WERI-Rb-1 (cell line): ENCODE measurements around the gene SETD1B.

Experiments
- DNase-seq: peaks from one replicate; pipeline ENCODE4 v3.0.0-alpha.2; 2020
- H3K27ac ChIP-seq: fragments of 250-450 bp; sonication (Bioruptor Pico); 2 replicates; pipeline ENCODE4 v1.5.1; 2020; ENCODE audit warnings: mild to moderate bottlenecking, moderate library complexity
- H3K27me3 ChIP-seq: fragments of 250-450 bp; sonication (Bioruptor Pico); 2 replicates; pipeline ENCODE4 v1.5.1; 2021; ENCODE audit warnings: mild to moderate bottlenecking, low read depth, moderate library complexity; ENCODE audit not compliant: insufficient read depth, severe bottlenecking
- H3K36me3 ChIP-seq: fragments of 250-450 bp; sonication (Bioruptor Pico); 2 replicates; pipeline ENCODE4 v1.5.1; 2020; ENCODE audit warnings: mild to moderate bottlenecking, moderate library complexity
- H3K4me3 ChIP-seq: 2 replicates; pipeline ENCODE4 v1.5.1; 2011; ENCODE audit warnings: low read depth, mild to moderate bottlenecking, control low read depth, low read length
- H3K9me3 ChIP-seq: fragments of 250-450 bp; sonication (Bioruptor Pico); 2 replicates; pipeline ENCODE4 v1.5.1; 2021; ENCODE audit warnings: mild to moderate bottlenecking, moderate library complexity; ENCODE audit not compliant: severe bottlenecking
- CTCF ChIP-seq: IDR thresholded peaks from 2 replicates; pipeline ENCODE4 v1.5.1; 2011; ENCODE audit warnings: low read depth, mild to moderate bottlenecking, control low read depth, inconsistent platforms, low read length

Gene SETD1B

GRCh38 chr12:121823727-121824115 lies 19.9 kb downstream of the SETD1B start:
- Histone ChIP-seq H3K27me3 (no peaks in the 10 kb centered on the region), H3K4me3 (no peak overlapping the region), H3K27ac (no peak overlapping the region), H3K36me3 (peaks cover 74% of the 10 kb centered on the region), H3K9me3 (no peaks in the 10 kb centered on the region)
- no peak for TF ChIP-seq CTCF
- DNase-seq = no peak

- no peak for DNase-seq
- no peaks in the 10 kb centered on the region for H3K9me3 ChIP-seq
- H3K4me3 ChIP-seq = no peak overlapping the region
- no peak overlapping the region for H3K27ac ChIP-seq
- TF ChIP-seq CTCF = no peak
- H3K36me3 ChIP-seq = peaks cover 73% of the 10 kb centered on the region
- H3K27me3 ChIP-seq = no peaks in the 10 kb centered on the region
Observed at GRCh38 chr12:121825041-121825523, 21.3 kb downstream of the SETD1B start.

GRCh38 chr12:121826318-121827150 lies 22.7 kb downstream of the SETD1B start:
- H3K4me3 ChIP-seq = no peak overlapping the region
- H3K9me3 ChIP-seq = no peaks in the 10 kb centered on the region
- H3K27me3 ChIP-seq = no peaks in the 10 kb centered on the region
- H3K27ac ChIP-seq = no peak overlapping the region
- H3K36me3 ChIP-seq = peaks cover 71% of the 10 kb centered on the region
- DNase-seq = no peak
- TF ChIP-seq CTCF = no peak

GRCh38 chr12:121827351-121828099 lies 23.7 kb downstream of the SETD1B start:
- no peak for DNase-seq
- no peak overlapping the region for H3K27ac ChIP-seq
- peaks cover 65% of the 10 kb centered on the region for H3K36me3 ChIP-seq
- no peaks in the 10 kb centered on the region for H3K27me3 ChIP-seq
- TF ChIP-seq CTCF = peak; percentile 26; the same call in 1 of the 2 replicates
- no peak overlapping the region for H3K4me3 ChIP-seq
- no peaks in the 10 kb centered on the region for H3K9me3 ChIP-seq

GRCh38 chr12:121828306-121828705 lies 24.5 kb downstream of the SETD1B start:
- H3K27ac ChIP-seq = no peak overlapping the region
- TF ChIP-seq CTCF = no peak
- no peaks in the 10 kb centered on the region for H3K9me3 ChIP-seq
- no peak overlapping the region for H3K4me3 ChIP-seq
- peaks cover 63% of the 10 kb centered on the region for H3K36me3 ChIP-seq
- DNase-seq = no peak
- H3K27me3 ChIP-seq = no peaks in the 10 kb centered on the region
